IMR-90 (cell line): ENCODE results near the gene MICOS13. TPM values are rescaled to one million over a fixed set of nuclear protein-coding genes. Genes with fewer than 3 reads are reported as not detected.

Source experiments
- ATAC-seq: fragments of 200-7000 bp; cut with Tn5 transposase; 2 replicates; pipeline ENCODE4 v1.9.1; 2020; ENCODE audit warnings: low read depth, mild to moderate bottlenecking, moderate library complexity
- BruUV-seq: library from RNA; stranded (reverse); fragments of 400-500 nt; replicated peaks from 2 replicates; lab custom pipeline; 2021; lab: Mats Ljungman, UMichigan
- CTCF ChIA-PET: fragments of 300-600 bp; formaldehyde crosslinking; extraction: SDS; loops from one replicate; lab custom pipeline; 2021; ENCODE audit warnings: antibody characterized with exemption; lab: Yijun Ruan, JAX
- POLR2A ChIA-PET: fragments of 300-600 bp; sonication (Branson Sonifier 250); formaldehyde crosslinking; loops from one replicate; lab custom pipeline; 2022; ENCODE audit warnings: antibody characterized with exemption; ENCODE audit not compliant: unreplicated experiment; lab: Charles Lee
- DNase-seq: peaks from one replicate; pipeline ENCODE4 v3.0.0; 2013
- H2AFZ ChIP-seq: replicated peaks from 2 replicates; pipeline ENCODE3; 2013; ENCODE audit warnings: low read length, mild to moderate bottlenecking; ENCODE audit not compliant: poor library complexity
- H2AK5ac ChIP-seq: 2 replicates; pipeline ENCODE4 v1.6.1; 2013; ENCODE audit warnings: low read depth, low read length, inconsistent platforms
- H2AK9ac ChIP-seq: replicated peaks from 2 replicates; pipeline ENCODE3; 2013; ENCODE audit warnings: mild to moderate bottlenecking, low read depth, low read length, moderate library complexity; ENCODE audit not compliant: poor library complexity
- H2BK120ac ChIP-seq: 2 replicates; pipeline ENCODE4 v1.6.1; 2013; ENCODE audit warnings: low read depth, low read length, inconsistent platforms
- H2BK15ac ChIP-seq: 3 replicates; pipeline ENCODE4 v1.6.1; 2013; ENCODE audit warnings: low read depth, low read length, inconsistent platforms
- H2BK20ac ChIP-seq: 2 replicates; pipeline ENCODE4 v1.6.1; 2013; ENCODE audit warnings: low read depth, mild to moderate bottlenecking, inconsistent platforms, low read length, moderate library complexity
- H2BK5ac ChIP-seq: 2 replicates; pipeline ENCODE4 v1.6.1; 2013; ENCODE audit warnings: mild to moderate bottlenecking, low read depth, low read length, inconsistent platforms; ENCODE audit not compliant: poor library complexity, severe bottlenecking
- H3K14ac ChIP-seq: replicated peaks from 2 replicates; pipeline ENCODE4 v1.6.1; 2013; ENCODE audit warnings: low read depth, low read length, inconsistent platforms
- H3K18ac ChIP-seq: 2 replicates; pipeline ENCODE4 v1.6.1; 2013; ENCODE audit warnings: low read depth, low read length, control low read depth
- H3K23ac ChIP-seq: 2 replicates; pipeline ENCODE4 v1.6.1; 2013; ENCODE audit warnings: low read depth, low read length, inconsistent platforms
- H3K27ac ChIP-seq: 2 replicates; pipeline ENCODE4 v1.5.1; 2013; ENCODE audit warnings: mild to moderate bottlenecking, control low read depth, low read length; ENCODE audit not compliant: insufficient read depth
- H3K27me3 ChIP-seq: 2 replicates; pipeline ENCODE4 v1.6.1; 2013; ENCODE audit warnings: low read length; ENCODE audit not compliant: control insufficient read depth, insufficient read depth
- H3K36me3 ChIP-seq: 2 replicates; pipeline ENCODE4 v1.6.1; 2013; ENCODE audit warnings: low read length, mixed read lengths; ENCODE audit not compliant: control insufficient read depth, insufficient read depth
- H3K4ac ChIP-seq: 2 replicates; pipeline ENCODE4 v1.6.1; 2013; ENCODE audit warnings: low read depth, low read length, inconsistent platforms
- H3K4me1 ChIP-seq: 2 replicates; pipeline ENCODE4 v1.6.1; 2013; ENCODE audit warnings: low read length, mixed read lengths; ENCODE audit not compliant: control insufficient read depth, insufficient read depth
- H3K4me2 ChIP-seq: 2 replicates; pipeline ENCODE4 v1.6.1; 2013; ENCODE audit warnings: low read depth, mild to moderate bottlenecking, control low read depth, low read length, moderate library complexity
- H3K4me3 ChIP-seq: 2 replicates; pipeline ENCODE4 v1.5.1; 2013; ENCODE audit warnings: low read depth, mild to moderate bottlenecking, control low read depth, low read length, moderate library complexity; ENCODE audit not compliant: insufficient read depth
- H3K56ac ChIP-seq: 2 replicates; pipeline ENCODE4 v1.6.1; 2013; ENCODE audit warnings: low read length, inconsistent platforms; ENCODE audit not compliant: insufficient read depth; ENCODE audit errors: extremely low read depth
- H3K79me1 ChIP-seq, 2 experiments: 2 replicates each; pipeline ENCODE4 v1.6.1; 2013; ENCODE audit warnings: low read length in 2 of 2, inconsistent platforms in 1 of 2, low read depth in 1 of 2
- H3K9ac ChIP-seq: 2 replicates; pipeline ENCODE4 v1.6.1; 2013; ENCODE audit warnings: low read depth, low read length, control low read depth
- H3K9me1 ChIP-seq: 2 replicates; pipeline ENCODE4 v1.6.1; 2013; ENCODE audit warnings: low read length, inconsistent platforms; ENCODE audit not compliant: insufficient read depth
- H3K9me3 ChIP-seq: 2 replicates; pipeline ENCODE4 v1.6.1; 2013; ENCODE audit warnings: low read length; ENCODE audit not compliant: control insufficient read depth, insufficient read depth
- H4K20me1 ChIP-seq: 2 replicates; pipeline ENCODE4 v1.6.1; 2013; ENCODE audit warnings: low read length, inconsistent platforms; ENCODE audit not compliant: insufficient read depth
- H4K5ac ChIP-seq: 2 replicates; pipeline ENCODE4 v1.6.1; 2013; ENCODE audit warnings: mild to moderate bottlenecking, low read depth, low read length, control low read depth
- H4K8ac ChIP-seq, 2 experiments: 2 replicates each; pipeline ENCODE4 v1.6.1; 2013; ENCODE audit warnings: low read depth in 2 of 2, low read length in 2 of 2, control low read depth in 1 of 2, inconsistent platforms in 1 of 2
- H4K91ac ChIP-seq: 2 replicates; pipeline ENCODE4 v1.6.1; 2013; ENCODE audit warnings: low read depth, low read length, inconsistent platforms; ENCODE audit not compliant: insufficient read depth
- BHLHE40 ChIP-seq: fragments of 150-350 bp; IDR thresholded peaks from 2 replicates; pipeline ENCODE4 v1.6.1; 2016; ENCODE audit warnings: mild to moderate bottlenecking, low read depth, low read length
- CEBPB ChIP-seq: IDR thresholded peaks from 2 replicates; pipeline ENCODE4 v1.6.1; 2012; ENCODE audit warnings: low read depth, low read length, improper control_type of control experiment
- CHD1 ChIP-seq: IDR thresholded peaks from 2 replicates; pipeline ENCODE4 v1.6.1; 2012; ENCODE audit warnings: low read depth, low read length, improper control_type of control experiment
- FOS ChIP-seq: fragments of 150-350 bp; IDR thresholded peaks from 2 replicates; pipeline ENCODE4 v1.6.1; 2016; ENCODE audit warnings: low read depth, low read length
- MAFK ChIP-seq: IDR thresholded peaks from 2 replicates; pipeline ENCODE4 v1.6.1; 2012; ENCODE audit warnings: low read depth, low read length, improper control_type of control experiment
- MAZ ChIP-seq: IDR thresholded peaks from 2 replicates; pipeline ENCODE4 v1.6.1; 2012; ENCODE audit warnings: low read depth, mild to moderate bottlenecking, low read length, improper control_type of control experiment, moderate library complexity, borderline replicate concordance
- NFE2L2 ChIP-seq: fragments of 150-350 bp; IDR thresholded peaks from 2 replicates; pipeline ENCODE4 v1.6.1; 2016; ENCODE audit warnings: low read depth, mild to moderate bottlenecking, low read length
- POLR2A ChIP-seq: IDR thresholded peaks from 2 replicates; pipeline ENCODE4 v1.6.1; 2012; ENCODE audit warnings: mild to moderate bottlenecking, low read depth, low read length
- RAD21 ChIP-seq: IDR thresholded peaks from 2 replicates; pipeline ENCODE4 v1.6.1; 2012; ENCODE audit warnings: low read length, improper control_type of control experiment
- RCOR1 ChIP-seq: IDR thresholded peaks from 2 replicates; pipeline ENCODE4 v1.6.1; 2012; ENCODE audit warnings: mild to moderate bottlenecking, low read length, improper control_type of control experiment; ENCODE audit not compliant: insufficient replicate concordance
- SMC3 ChIP-seq: fragments of 150-350 bp; IDR thresholded peaks from 2 replicates; pipeline ENCODE4 v1.6.1; 2016; ENCODE audit warnings: low read depth, mild to moderate bottlenecking, antibody characterized with exemption, low read length, moderate library complexity
- WGBS, 2 experiments: methylation state at CpG; one replicate each; pipeline versions ENCODE4 v1.1.5 to v1.1.7; 2013; ENCODE audit warnings: missing lambda C conversion rate in 2 of 2; ENCODE audit not compliant: insufficient read length in 1 of 2; ENCODE audit errors: extremely low coverage in 2 of 2; 5-methylcytosine and 5-hydroxymethylcytosine counted together
- dilution Hi-C: fragments of 300-500 bp; cut with HindIII; formaldehyde crosslinking; loops from one replicate; pipeline ENCODE4 v1.14.3; 2018; ENCODE audit warnings: low sequenced_read_pairs; ENCODE audit not compliant: unreplicated experiment
- in situ Hi-C: fragments of 300-500 bp; cut with MboI; formaldehyde crosslinking; loops from 3 replicates; pipeline ENCODE4 v1.14.3; 2019; ENCODE audit warnings: low sequenced_read_pairs, inconsistent platforms, mixed read lengths
- intact Hi-C: fragments of 100-400 bp; cut with micrococcal nuclease; formaldehyde crosslinking; loops from 2 replicates; pipeline ENCODE4 v1.10.0; 2022
- polyA plus RNA-seq, 3 experiments: library from polyadenylated mRNA; depleted of rRNA; stranded (reverse); fragments of >200 nt; gene quantifications; 2 replicates each; pipeline ENCODE4 v1.2.3, GENCODE V29; 2012; ENCODE audit warnings: low replicate concordance in 1 of 3
- total RNA-seq: library from RNA; depleted of rRNA; stranded (reverse); fragments of >200 nt; gene quantifications from 2 replicates; pipeline ENCODE4 v1.2.3, GENCODE V29; 2012
- TF ChIP-seq, protein P1 (sequence below): fragments of 150-350 bp; IDR thresholded peaks from 2 replicates; pipeline ENCODE4 v1.6.1; 2017; ENCODE audit warnings: mild to moderate bottlenecking, antibody characterized with exemption, low read length, low read depth
- TF ChIP-seq, protein P2 (sequence below): conservative IDR thresholded peaks from 2 replicates; pipeline ENCODE4 v1.5.1; 2012; ENCODE audit warnings: mild to moderate bottlenecking, low read depth, low read length, improper control_type of control experiment
- TF ChIP-seq, protein P3 (sequence below): fragments of 150-350 bp; IDR thresholded peaks from 2 replicates; pipeline ENCODE4 v1.6.1; 2016; ENCODE audit warnings: low read depth, mild to moderate bottlenecking, low read length, moderate library complexity, borderline replicate concordance

Gene MICOS13
- total and polyA plus RNA-seq, 2 of the 4 experiments (the other 2 are of a cell fraction): 14.5 to 48.9 TPM

DNA sequence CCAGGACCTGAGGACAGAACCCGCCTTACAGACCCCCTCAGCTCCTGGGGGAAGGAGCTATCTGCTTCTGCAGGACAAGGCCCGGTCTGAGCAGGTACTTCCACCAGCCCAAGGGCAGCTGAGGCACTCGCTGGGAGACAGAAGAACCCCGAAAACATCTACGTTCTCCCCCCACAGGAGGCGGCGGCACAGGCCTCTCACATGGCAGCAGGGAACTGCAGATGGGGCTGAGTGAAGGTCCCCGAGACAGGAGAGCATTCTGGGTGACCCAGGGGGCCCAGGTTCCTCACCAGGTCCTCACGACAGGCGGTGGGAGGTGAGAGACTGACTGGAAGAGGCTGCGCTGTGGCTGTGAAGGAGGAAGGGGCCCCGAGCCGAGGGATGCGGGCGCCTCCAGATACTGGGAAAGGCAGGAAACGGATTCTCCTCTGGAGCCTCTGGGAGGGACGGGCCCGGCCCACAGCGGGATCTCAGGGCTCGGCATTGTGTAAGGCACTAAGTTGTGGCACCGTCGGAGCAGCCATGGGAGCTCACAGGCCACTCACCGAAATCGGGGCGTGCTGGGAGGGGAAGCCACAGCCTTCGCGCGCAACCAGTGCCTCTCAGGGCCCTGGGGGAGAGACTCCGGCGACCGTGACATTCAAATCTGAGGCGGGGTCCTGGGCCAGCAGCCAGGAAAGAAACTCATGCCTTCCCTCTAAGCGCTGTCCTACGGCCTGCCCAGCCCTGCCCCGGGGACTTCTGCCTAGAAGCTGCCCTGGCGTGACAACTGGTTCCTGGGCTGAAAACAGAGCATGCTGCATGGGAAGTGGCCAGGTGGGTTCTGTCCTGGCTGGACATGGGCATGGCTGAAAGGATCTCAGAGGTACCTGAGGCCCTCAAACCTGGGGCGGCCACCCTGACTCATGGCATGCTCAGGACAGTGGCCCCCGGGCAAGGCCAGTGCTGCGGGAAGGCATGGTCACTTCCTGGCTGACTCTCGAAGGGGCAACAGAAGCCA, 23.8 kb upstream of the MICOS13 start:
- H4K20me1 ChIP-seq: peaks cover 26% of the 10 kb centered on the region
- intact Hi-C loops (no loop called here), dilution Hi-C loops (no loop called here), in situ Hi-C loops (no loop called here)
- no peak overlapping the region for H4K5ac ChIP-seq
- no peak overlapping the region for H3K4me3 ChIP-seq
- WGBS, 2 experiments: 97% methylated on average over 23 of the region's 40 CpGs; no CpG with 5 or more reads in 1 of the 2 experiments
- peaks cover 8 to 42% of the 10 kb centered on the region in 2 experiments; a peak in 3 of 4 replicates for H3K79me1 ChIP-seq
- H3K4me1 ChIP-seq: 0 out of 2 replicates have a peak, but pooled peaks cover 2% of the 10 kb centered on the region
- peak overlapping the region; percentile 55 for H2AK9ac ChIP-seq
- H3K18ac ChIP-seq: no peak overlapping the region
- ChIA-PET CTCF (no interaction called here), POLR2A (no interaction called here)
- ATAC-seq (no peak), DNase-seq (no peak)
- no peak overlapping the region for H3K9ac ChIP-seq
- H2AFZ ChIP-seq: peak overlapping the region; percentile 14
- no peak overlapping the region for H3K14ac ChIP-seq
- H3K56ac ChIP-seq: no peak overlapping the region
- no peak overlapping the region for H3K23ac ChIP-seq
- BruUV-seq: no TSS peak
- H2BK20ac ChIP-seq: no peak overlapping the region
- H3K4me2 ChIP-seq: no peak overlapping the region
- H3K36me3 ChIP-seq: peaks cover 59% of the 10 kb centered on the region
- no peak overlapping the region for H4K91ac ChIP-seq
- H3K4ac ChIP-seq: no peak overlapping the region
- H2BK5ac ChIP-seq: no peak overlapping the region
- H3K27me3 ChIP-seq: no peaks in the 10 kb centered on the region
- H2BK15ac ChIP-seq: no peak overlapping the region
- no peak overlapping the region for H3K27ac ChIP-seq
- H3K9me3 ChIP-seq: no peaks in the 10 kb centered on the region
- H2AK5ac ChIP-seq: no peak overlapping the region
- no peak overlapping the region for H2BK120ac ChIP-seq
- no peak overlapping the region for H4K8ac ChIP-seq
- 0 out of 2 replicates have a peak, but pooled peaks cover 6% of the 10 kb centered on the region for H3K9me1 ChIP-seq
- TF ChIP-seq, protein P1, sequence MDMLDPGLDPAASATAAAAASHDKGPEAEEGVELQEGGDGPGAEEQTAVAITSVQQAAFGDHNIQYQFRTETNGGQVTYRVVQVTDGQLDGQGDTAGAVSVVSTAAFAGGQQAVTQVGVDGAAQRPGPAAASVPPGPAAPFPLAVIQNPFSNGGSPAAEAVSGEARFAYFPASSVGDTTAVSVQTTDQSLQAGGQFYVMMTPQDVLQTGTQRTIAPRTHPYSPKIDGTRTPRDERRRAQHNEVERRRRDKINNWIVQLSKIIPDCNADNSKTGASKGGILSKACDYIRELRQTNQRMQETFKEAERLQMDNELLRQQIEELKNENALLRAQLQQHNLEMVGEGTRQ: no peak
- TF ChIP-seq, protein P2, sequence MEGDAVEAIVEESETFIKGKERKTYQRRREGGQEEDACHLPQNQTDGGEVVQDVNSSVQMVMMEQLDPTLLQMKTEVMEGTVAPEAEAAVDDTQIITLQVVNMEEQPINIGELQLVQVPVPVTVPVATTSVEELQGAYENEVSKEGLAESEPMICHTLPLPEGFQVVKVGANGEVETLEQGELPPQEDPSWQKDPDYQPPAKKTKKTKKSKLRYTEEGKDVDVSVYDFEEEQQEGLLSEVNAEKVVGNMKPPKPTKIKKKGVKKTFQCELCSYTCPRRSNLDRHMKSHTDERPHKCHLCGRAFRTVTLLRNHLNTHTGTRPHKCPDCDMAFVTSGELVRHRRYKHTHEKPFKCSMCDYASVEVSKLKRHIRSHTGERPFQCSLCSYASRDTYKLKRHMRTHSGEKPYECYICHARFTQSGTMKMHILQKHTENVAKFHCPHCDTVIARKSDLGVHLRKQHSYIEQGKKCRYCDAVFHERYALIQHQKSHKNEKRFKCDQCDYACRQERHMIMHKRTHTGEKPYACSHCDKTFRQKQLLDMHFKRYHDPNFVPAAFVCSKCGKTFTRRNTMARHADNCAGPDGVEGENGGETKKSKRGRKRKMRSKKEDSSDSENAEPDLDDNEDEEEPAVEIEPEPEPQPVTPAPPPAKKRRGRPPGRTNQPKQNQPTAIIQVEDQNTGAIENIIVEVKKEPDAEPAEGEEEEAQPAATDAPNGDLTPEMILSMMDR: no peak
- TF ChIP-seq, protein P3, sequence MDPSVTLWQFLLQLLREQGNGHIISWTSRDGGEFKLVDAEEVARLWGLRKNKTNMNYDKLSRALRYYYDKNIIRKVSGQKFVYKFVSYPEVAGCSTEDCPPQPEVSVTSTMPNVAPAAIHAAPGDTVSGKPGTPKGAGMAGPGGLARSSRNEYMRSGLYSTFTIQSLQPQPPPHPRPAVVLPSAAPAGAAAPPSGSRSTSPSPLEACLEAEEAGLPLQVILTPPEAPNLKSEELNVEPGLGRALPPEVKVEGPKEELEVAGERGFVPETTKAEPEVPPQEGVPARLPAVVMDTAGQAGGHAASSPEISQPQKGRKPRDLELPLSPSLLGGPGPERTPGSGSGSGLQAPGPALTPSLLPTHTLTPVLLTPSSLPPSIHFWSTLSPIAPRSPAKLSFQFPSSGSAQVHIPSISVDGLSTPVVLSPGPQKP: no peak
- no peak for TF ChIP-seq MAZ
- no peak for TF ChIP-seq CEBPB
- no peak for TF ChIP-seq POLR2A
- no peak for TF ChIP-seq FOS
- no peak for TF ChIP-seq NFE2L2
- TF ChIP-seq RAD21: no peak
- no peak for TF ChIP-seq RCOR1
- no peak for TF ChIP-seq SMC3
- no peak for TF ChIP-seq CHD1
- no peak for TF ChIP-seq BHLHE40
- no peak for TF ChIP-seq MAFK
